ENCODE data around the gene PPL. TPM values are rescaled to one million over a fixed set of nuclear protein-coding genes. Genes with fewer than 3 reads are reported as not detected.

The PPL gene
- total RNA-seq, 2 experiments from 2014 or later: 0.05 TPM; not detected in 1

- no peak for DNase-seq
- Mint-ChIP-seq H3K27me3 (no peaks in the 10 kb centered on the region), H3K4me1 (ENCODE audit: low read depth) (peaks cover 5% of the 10 kb centered on the region), H3K4me3 (no peak overlapping the region), H3K36me3 (peaks cover 24% of the 10 kb centered on the region), H3K27ac (no peak overlapping the region), H3K9me3 (no peaks in the 10 kb centered on the region)
- intact Hi-C loops (cut with micrococcal nuclease): no loop called here
- CTCF ChIA-PET: no interaction called here
- POLR2A ChIA-PET: no interaction called here
Observed at GRCh38 chr16:4868535-4868934, 68.4 kb downstream of the PPL start.

DNA sequence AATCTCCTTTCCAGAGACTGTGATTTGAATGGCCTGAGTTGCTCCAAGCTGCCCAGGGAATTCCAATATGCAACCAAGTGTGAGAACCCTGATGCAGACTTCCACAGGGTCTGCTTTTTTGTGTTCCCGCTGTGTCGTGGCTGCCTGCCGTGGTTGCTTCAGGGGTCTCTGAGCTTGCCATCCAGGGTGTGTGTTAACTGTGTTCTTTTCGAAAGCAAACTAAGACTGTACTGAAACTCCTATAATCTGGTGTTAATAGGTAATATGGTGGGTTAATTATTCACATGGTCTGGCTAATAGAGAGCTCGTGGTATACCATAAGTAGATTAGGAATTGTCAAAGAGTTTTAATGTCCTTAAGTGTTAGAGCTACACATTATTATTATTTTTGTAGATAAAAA is 68.9 kb downstream of the PPL start:
- H3K27ac Mint-ChIP-seq: no peak overlapping the region
- POLR2A ChIA-PET: no interaction called here
- no peaks in the 10 kb centered on the region for H3K9me3 Mint-ChIP-seq
- intact Hi-C loops (cut with micrococcal nuclease): no loop called here
- H3K4me3 Mint-ChIP-seq: no peak overlapping the region
- H3K36me3 Mint-ChIP-seq: peaks cover 22% of the 10 kb centered on the region
- CTCF ChIA-PET: no interaction called here
- H3K4me1 Mint-ChIP-seq (ENCODE audit: low read depth): peaks cover 6% of the 10 kb centered on the region
- no peak for DNase-seq
- H3K27me3 Mint-ChIP-seq: no peaks in the 10 kb centered on the region

DNA sequence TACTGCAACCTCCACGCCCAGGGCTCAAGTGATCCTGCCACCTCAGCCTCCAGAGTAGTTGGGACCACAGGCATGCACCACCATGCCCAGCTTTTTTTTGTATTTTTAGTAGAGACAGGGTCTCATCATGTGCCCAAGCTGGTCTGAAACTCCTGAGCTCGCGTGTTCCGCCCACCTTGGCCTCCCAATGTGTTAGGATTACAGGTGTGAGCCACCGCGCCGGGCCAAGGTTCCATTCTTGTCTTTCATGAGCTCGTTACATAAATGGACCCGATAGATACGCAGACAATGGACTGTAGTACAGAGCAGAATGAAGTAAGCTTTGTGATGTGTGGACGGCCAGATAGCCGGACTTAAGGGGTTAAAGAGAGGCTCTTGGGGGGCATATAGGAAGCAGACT is 70.4 kb downstream of the PPL start:
- peaks cover 17% of the 10 kb centered on the region for H3K36me3 Mint-ChIP-seq
- H3K27ac Mint-ChIP-seq: no peak overlapping the region
- POLR2A ChIA-PET: no interaction called here
- intact Hi-C loops (cut with micrococcal nuclease): no loop called here
- CTCF ChIA-PET: interaction anchor here (0.7 kb wide), 1 partner anchor 9 kb away, joined by 3 read pairs; no protein-coding TSS in a partner anchor
- no peaks in the 10 kb centered on the region for H3K27me3 Mint-ChIP-seq
- peaks cover 13% of the 10 kb centered on the region for H3K4me1 Mint-ChIP-seq (ENCODE audit: low read depth)
- H3K9me3 Mint-ChIP-seq: no peaks in the 10 kb centered on the region
- DNase-seq: no peak
- H3K4me3 Mint-ChIP-seq: no peak overlapping the region

DNA sequence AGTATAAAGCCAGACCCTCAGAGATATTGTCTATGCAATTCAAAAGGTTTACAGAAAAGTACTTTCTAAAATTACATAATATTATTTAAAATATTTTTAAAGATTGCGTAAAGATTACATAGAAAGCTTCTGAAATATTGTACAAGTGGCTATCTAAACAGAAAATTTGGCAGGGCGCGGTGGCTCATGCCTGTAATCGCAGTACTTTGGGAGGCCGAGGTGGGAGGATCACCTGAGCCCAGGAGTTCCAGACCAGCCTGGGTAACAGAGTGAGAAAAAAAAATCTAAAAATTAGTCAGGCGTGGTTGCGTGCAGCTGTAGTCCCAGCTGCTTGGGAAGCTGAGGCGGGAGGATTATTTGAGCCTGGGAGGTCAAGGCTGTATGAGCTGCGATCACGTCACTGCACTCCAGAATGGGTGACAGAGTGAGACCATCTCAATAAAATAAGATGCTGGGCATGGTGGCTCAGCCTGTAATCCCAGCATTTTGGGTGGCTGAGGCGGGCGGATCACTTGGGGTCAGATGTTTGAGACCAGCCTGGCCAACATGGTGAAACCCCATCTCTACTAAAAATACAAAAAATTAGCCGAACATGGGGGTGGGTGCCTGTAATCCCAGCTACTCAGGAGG is 71.6 kb downstream of the PPL start:
- Mint-ChIP-seq H3K9me3 (no peaks in the 10 kb centered on the region), H3K36me3 (peaks cover 25% of the 10 kb centered on the region), H3K27ac (no peak overlapping the region), H3K27me3 (no peaks in the 10 kb centered on the region), H3K4me1 (ENCODE audit: low read depth) (peaks cover 13% of the 10 kb centered on the region), H3K4me3 (no peak overlapping the region)
- CTCF ChIA-PET: no interaction called here
- POLR2A ChIA-PET: no interaction called here
- intact Hi-C loops (cut with micrococcal nuclease): no loop called here
- DNase-seq: no peak

GRCh38 chr16:4864728-4865127 is 72.2 kb downstream of the PPL start:
- H3K9me3 Mint-ChIP-seq: no peaks in the 10 kb centered on the region
- intact Hi-C loops (cut with micrococcal nuclease): no loop called here
- H3K27ac Mint-ChIP-seq: no peak overlapping the region
- H3K4me3 Mint-ChIP-seq: no peak overlapping the region
- peaks cover 24% of the 10 kb centered on the region for H3K36me3 Mint-ChIP-seq
- ChIA-PET CTCF (no interaction called here), POLR2A (no interaction called here)
- no peak for DNase-seq
- H3K4me1 Mint-ChIP-seq (ENCODE audit: low read depth): peaks cover 13% of the 10 kb centered on the region
- H3K27me3 Mint-ChIP-seq: no peaks in the 10 kb centered on the region

DNA sequence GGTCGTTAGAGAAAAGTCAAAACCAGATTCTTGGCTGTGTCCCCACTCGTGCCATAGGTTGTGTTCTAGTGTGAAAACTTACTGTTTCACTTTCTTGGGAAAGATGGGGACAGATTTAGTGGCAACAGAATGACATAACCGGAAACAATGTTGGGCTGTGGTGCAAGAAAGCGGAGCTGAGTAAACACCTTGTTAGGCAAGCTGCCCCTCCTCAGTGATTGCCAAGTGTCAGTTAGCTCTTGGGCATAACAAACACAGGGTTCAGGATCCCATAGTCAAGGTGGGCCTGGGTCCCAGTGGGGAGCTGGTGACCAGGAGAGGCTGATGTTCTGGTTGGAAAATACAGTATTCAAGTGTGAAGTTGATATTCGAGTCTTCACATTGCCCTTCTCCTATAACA is 74.3 kb downstream of the PPL start:
- DNase-seq: no peak
- H3K9me3 Mint-ChIP-seq: no peaks in the 10 kb centered on the region
- no peak overlapping the region for H3K4me3 Mint-ChIP-seq
- peak overlapping the region; percentile 10 for H3K27ac Mint-ChIP-seq
- peaks cover 36% of the 10 kb centered on the region for H3K36me3 Mint-ChIP-seq
- POLR2A ChIA-PET: no interaction called here
- intact Hi-C loops (cut with micrococcal nuclease): no loop called here
- H3K27me3 Mint-ChIP-seq: no peaks in the 10 kb centered on the region
- CTCF ChIA-PET: no interaction called here
- H3K4me1 Mint-ChIP-seq (ENCODE audit: low read depth): peaks cover 13% of the 10 kb centered on the region

GRCh38 chr16:4860727-4861342 is 76.1 kb downstream of the PPL start:
- Mint-ChIP-seq H3K4me1 (ENCODE audit: low read depth) (peaks cover 11% of the 10 kb centered on the region), H3K9me3 (no peaks in the 10 kb centered on the region), H3K27me3 (no peaks in the 10 kb centered on the region), H3K36me3 (peaks cover 41% of the 10 kb centered on the region), H3K27ac (no peak overlapping the region), H3K4me3 (no peak overlapping the region)
- intact Hi-C loops (cut with micrococcal nuclease): no loop called here
- no peak for DNase-seq
- ChIA-PET CTCF (no interaction called here), POLR2A (no interaction called here)

GRCh38 chr16:4859900-4860255 is 77.1 kb downstream of the PPL start:
- Mint-ChIP-seq H3K36me3 (peaks cover 44% of the 10 kb centered on the region), H3K27ac (no peak overlapping the region), H3K4me1 (ENCODE audit: low read depth) (peaks cover 11% of the 10 kb centered on the region), H3K4me3 (no peak overlapping the region), H3K27me3 (no peaks in the 10 kb centered on the region), H3K9me3 (no peaks in the 10 kb centered on the region)
- ChIA-PET POLR2A (no interaction called here), CTCF (no interaction called here)
- intact Hi-C loops (cut with micrococcal nuclease): no loop called here
- no peak for DNase-seq

GRCh38 chr16:4859190-4859899 is 77.6 kb downstream of the PPL start:
- ChIA-PET CTCF (no interaction called here), POLR2A (no interaction called here)
- H3K27ac Mint-ChIP-seq: no peak overlapping the region
- peaks cover 11% of the 10 kb centered on the region for H3K4me1 Mint-ChIP-seq (ENCODE audit: low read depth)
- no peak overlapping the region for H3K4me3 Mint-ChIP-seq
- intact Hi-C loops (cut with micrococcal nuclease): no loop called here
- no peaks in the 10 kb centered on the region for H3K9me3 Mint-ChIP-seq
- peaks cover 46% of the 10 kb centered on the region for H3K36me3 Mint-ChIP-seq
- no peaks in the 10 kb centered on the region for H3K27me3 Mint-ChIP-seq
- no peak for DNase-seq

DNA sequence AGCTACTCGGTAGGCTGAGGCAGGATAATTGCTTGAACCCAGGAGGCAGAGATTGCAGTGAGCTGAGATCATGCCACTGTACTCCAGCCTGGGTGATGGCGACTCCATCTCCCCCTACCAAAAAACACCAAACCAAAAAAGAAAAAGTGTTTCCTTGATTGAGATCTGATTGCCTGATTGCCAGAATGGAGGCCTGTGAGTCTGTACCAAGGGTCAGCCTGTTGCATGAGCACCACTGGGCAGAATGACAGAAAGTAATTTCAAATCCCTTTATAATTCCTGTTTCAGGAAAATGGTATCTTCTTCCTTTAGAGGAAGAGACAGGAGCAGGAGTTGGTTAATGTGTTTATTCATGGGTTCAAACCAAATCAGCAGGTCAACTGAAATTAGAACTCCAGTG is 81.1 kb downstream of the PPL start:
- Mint-ChIP-seq H3K4me1 (ENCODE audit: low read depth) (peaks cover 14% of the 10 kb centered on the region), H3K9me3 (no peaks in the 10 kb centered on the region), H3K27me3 (no peaks in the 10 kb centered on the region), H3K36me3 (peaks cover 40% of the 10 kb centered on the region), H3K27ac (no peak overlapping the region), H3K4me3 (no peak overlapping the region)
- ChIA-PET CTCF (no interaction called here), POLR2A (no interaction called here)
- DNase-seq: no peak
- intact Hi-C loops (cut with micrococcal nuclease): no loop called here

- CTCF ChIA-PET: no interaction called here
- Mint-ChIP-seq H3K27me3 (no peaks in the 10 kb centered on the region), H3K9me3 (no peaks in the 10 kb centered on the region), H3K4me3 (no peak overlapping the region), H3K36me3 (peaks cover 38% of the 10 kb centered on the region), H3K27ac (no peak overlapping the region), H3K4me1 (ENCODE audit: low read depth) (peaks cover 17% of the 10 kb centered on the region)
- POLR2A ChIA-PET: no interaction called here
- DNase-seq: no peak
- intact Hi-C loops (cut with micrococcal nuclease): no loop called here
Observed at GRCh38 chr16:4855371-4855770, 81.6 kb downstream of the PPL start.

DNA sequence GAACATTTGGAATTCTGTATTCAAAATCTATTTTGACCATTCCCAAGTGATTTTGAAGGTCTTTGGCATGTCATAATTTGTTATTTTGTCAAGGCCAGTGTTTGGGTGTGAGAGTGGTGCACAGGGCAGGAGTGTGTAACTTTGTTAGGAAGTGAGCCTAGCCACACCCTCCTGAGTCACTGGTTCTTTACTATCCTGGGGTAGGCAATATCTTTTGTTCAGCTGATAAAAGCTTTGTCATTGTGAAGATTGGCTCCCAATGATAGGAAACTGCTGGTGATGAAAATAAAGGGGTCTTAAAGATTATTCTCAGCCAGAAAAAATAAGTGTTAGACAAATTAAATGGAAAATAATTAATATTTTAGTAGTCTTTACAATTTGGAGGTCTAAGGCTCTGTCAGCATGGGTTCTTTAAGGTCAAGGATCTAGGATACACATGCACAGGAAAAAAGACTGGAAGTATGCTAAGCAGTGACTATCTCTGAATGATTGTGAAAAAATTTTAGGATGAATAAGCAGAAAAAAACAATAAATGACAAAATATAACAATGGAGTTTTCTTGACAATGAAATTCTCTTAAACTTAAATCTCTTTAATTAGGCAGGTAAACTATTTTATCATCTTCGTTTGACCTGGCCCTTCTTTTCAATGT is 84.6 kb downstream of the PPL start:
- intact Hi-C loops (cut with micrococcal nuclease): no loop called here
- no peak for DNase-seq
- Mint-ChIP-seq H3K4me1 (ENCODE audit: low read depth) (peaks cover 38% of the 10 kb centered on the region), H3K4me3 (no peak overlapping the region), H3K36me3 (peaks cover 18% of the 10 kb centered on the region), H3K27ac (no peak overlapping the region), H3K27me3 (no peaks in the 10 kb centered on the region), H3K9me3 (no peaks in the 10 kb centered on the region)
- POLR2A ChIA-PET: no interaction called here
- CTCF ChIA-PET: no interaction called here

GRCh38 chr16:4850211-4850610 is 86.7 kb downstream of the PPL start:
- peaks cover 49% of the 10 kb centered on the region for H3K4me1 Mint-ChIP-seq (ENCODE audit: low read depth)
- POLR2A ChIA-PET: no interaction called here

More at GRCh38 chr16:4850211-4850610, 86.7 kb downstream of the PPL start:
- Mint-ChIP-seq H3K9me3 (no peaks in the 10 kb centered on the region), H3K27ac (no peak overlapping the region), H3K36me3 (peaks cover 20% of the 10 kb centered on the region), H3K4me3 (no peak overlapping the region), H3K27me3 (no peaks in the 10 kb centered on the region)
- intact Hi-C loops (cut with micrococcal nuclease): no loop called here
- CTCF ChIA-PET: no interaction called here
- no peak for DNase-seq
